GM19193 (cell line): ENCODE data around the gene IGF1.

Experiments used
- POLR2A ChIP-seq: IDR thresholded peaks from 4 replicates; pipeline ENCODE4 v1.6.1; 2011; ENCODE audit not compliant: insufficient read depth, insufficient read length; ENCODE audit errors: extremely low read depth

Gene IGF1

GRCh38 chr12:102480406-102480805, at the start of gene IGF1:
TSS of gene IGF1 (minus strand) at chr12:102480563. CDS start at chr12:102480381, 182 bp downstream.
- TF ChIP-seq POLR2A, result no peak

- TF ChIP-seq POLR2A, result no peak
Observed at GRCh38 chr12:102528111-102528510, 47.7 kb upstream of the IGF1 start.

GRCh38 chr12:102527171-102527720, 46.9 kb upstream of the IGF1 start:
- no peak for TF ChIP-seq POLR2A

GRCh38 chr12:102526656-102527055, 46.3 kb upstream of the IGF1 start:
- no peak for TF ChIP-seq POLR2A

GRCh38 chr12:102522768-102523167, 42.4 kb upstream of the IGF1 start:
- no peak for TF ChIP-seq POLR2A

GRCh38 chr12:102521662-102522277, 41.4 kb upstream of the IGF1 start:
- TF ChIP-seq POLR2A, result no peak

GRCh38 chr12:102518871-102519270, 38.5 kb upstream of the IGF1 start:
- TF ChIP-seq POLR2A, result no peak

- TF ChIP-seq POLR2A, result no peak
Observed at GRCh38 chr12:102514696-102515095, 34.3 kb upstream of the IGF1 start.

- no peak for TF ChIP-seq POLR2A
Observed at GRCh38 chr12:102513739-102514138, 33.4 kb upstream of the IGF1 start.

- no peak for TF ChIP-seq POLR2A
Observed at GRCh38 chr12:102513272-102513671, 32.9 kb upstream of the IGF1 start.

- no peak for TF ChIP-seq POLR2A
Observed at GRCh38 chr12:102512523-102512922, 32.2 kb upstream of the IGF1 start.

GRCh38 chr12:102511575-102511974, 31.2 kb upstream of the IGF1 start:
- no peak for TF ChIP-seq POLR2A

- no peak for TF ChIP-seq POLR2A
Observed at GRCh38 chr12:102510463-102510862, 30.1 kb upstream of the IGF1 start.

- TF ChIP-seq POLR2A, result no peak
Observed at GRCh38 chr12:102510031-102510430, 29.7 kb upstream of the IGF1 start.

GRCh38 chr12:102509123-102509626, 28.8 kb upstream of the IGF1 start:
- TF ChIP-seq POLR2A, result no peak

- TF ChIP-seq POLR2A, result no peak
Observed at GRCh38 chr12:102508052-102508451, 27.7 kb upstream of the IGF1 start.
